Upper lobe of left lung (tissue), 4 donors: ENCODE results near the gene MYBBP1A.

Source experiments
- EP300 ChIP-seq, 4 donors: sonication (generic); formaldehyde crosslinking; IDR thresholded peaks; one replicate each; pipeline ENCODE4 v1.5.1; 2017; ENCODE audit warnings: antibody characterized with exemption in 4 of 4, control low read depth in 2 of 4
- POLR2A ChIP-seq, 4 donors: fragments of 450-650 bp; IDR thresholded peaks; one replicate each; pipeline ENCODE4 v1.5.1; 2016 to 2017; ENCODE audit warnings: antibody characterized with exemption in 4 of 4, mild to moderate bottlenecking in 2 of 4
- POLR2AphosphoS5 ChIP-seq, 2 donors: sonication (generic); formaldehyde crosslinking; IDR thresholded peaks; one replicate each; pipeline ENCODE4 v1.5.1; 2017; ENCODE audit warnings: antibody characterized with exemption in 2 of 2
- TF ChIP-seq, protein P1 (sequence below), 6 experiments: fragments of 450-650 bp in 4 of 6; fragments of 200-600 bp in 2 of 6; sonication (generic) in 2 of 6; IDR thresholded peaks; one replicate each; pipeline ENCODE4 v1.5.1; 2016 to 2019; ENCODE audit warnings: antibody characterized with exemption in 6 of 6

DNA sequence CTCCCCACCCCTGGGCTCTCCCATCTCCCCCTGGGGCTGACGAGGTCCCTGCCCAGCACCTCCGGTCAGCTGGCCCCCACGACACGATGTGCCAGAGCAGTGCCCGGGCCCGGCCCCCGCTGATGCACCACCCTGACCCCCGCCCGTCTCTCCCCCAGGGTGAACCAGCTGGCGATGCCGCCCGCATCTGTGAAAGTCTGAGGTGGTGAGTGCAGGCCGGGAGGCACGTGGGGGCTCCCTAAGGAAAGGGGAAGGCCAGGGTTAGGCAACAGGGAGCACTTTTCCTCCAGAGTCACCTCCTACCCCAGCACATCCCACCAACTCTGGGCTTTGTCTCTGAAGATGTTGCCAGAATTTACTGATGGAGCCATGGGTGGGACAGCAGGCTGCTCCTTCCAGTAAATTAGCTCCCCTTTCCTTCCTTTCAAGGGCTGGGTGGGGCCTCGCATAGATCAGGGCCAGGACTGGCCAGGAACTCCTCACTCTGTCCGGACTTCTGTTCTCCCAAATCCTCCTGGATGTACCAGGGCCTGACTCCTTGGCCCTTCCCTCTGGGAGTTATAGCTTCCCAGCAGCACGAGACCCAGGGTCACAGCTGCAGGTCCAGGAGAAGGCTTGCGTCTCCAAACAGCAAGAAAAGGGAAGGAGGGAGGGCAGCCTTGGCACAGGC is 18.3 kb downstream of the MYBBP1A start:
- TF ChIP-seq, protein P1, sequence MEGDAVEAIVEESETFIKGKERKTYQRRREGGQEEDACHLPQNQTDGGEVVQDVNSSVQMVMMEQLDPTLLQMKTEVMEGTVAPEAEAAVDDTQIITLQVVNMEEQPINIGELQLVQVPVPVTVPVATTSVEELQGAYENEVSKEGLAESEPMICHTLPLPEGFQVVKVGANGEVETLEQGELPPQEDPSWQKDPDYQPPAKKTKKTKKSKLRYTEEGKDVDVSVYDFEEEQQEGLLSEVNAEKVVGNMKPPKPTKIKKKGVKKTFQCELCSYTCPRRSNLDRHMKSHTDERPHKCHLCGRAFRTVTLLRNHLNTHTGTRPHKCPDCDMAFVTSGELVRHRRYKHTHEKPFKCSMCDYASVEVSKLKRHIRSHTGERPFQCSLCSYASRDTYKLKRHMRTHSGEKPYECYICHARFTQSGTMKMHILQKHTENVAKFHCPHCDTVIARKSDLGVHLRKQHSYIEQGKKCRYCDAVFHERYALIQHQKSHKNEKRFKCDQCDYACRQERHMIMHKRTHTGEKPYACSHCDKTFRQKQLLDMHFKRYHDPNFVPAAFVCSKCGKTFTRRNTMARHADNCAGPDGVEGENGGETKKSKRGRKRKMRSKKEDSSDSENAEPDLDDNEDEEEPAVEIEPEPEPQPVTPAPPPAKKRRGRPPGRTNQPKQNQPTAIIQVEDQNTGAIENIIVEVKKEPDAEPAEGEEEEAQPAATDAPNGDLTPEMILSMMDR (IDR thresholded peaks at IDR 0.05) = no peak
- TF ChIP-seq POLR2A (IDR thresholded peaks at IDR 0.05) (peak in 1 of 4 donors; percentile 1), EP300 (IDR thresholded peaks at IDR 0.05) (peak in 3 of 4 donors; percentile 56 to 86 (median 63)), POLR2AphosphoS5 (IDR thresholded peaks at IDR 0.05) (peak; percentile 51 to 82)
